WTC11 (cell line): ENCODE measurements around the gene ZNF492. TPM values are rescaled to one million over a fixed set of nuclear protein-coding genes. Genes with fewer than 3 reads are reported as not detected.

Source experiments
- ATAC-seq: fragments of 200-7000 bp; cut with Tn5 transposase; 2 replicates; pipeline ENCODE4 v1.10.0; 2021; ENCODE audit warnings: mild to moderate bottlenecking, moderate library complexity
- CTCF ChIA-PET: fragments of 300-600 bp; sonication (Branson Sonifier 250); formaldehyde crosslinking; loops from one replicate; lab custom pipeline; 2021; ENCODE audit warnings: antibody characterized with exemption; lab: Charles Lee
- POLR2A ChIA-PET: fragments of 350-600 bp; sonication (Branson Sonifier 250); formaldehyde crosslinking; loops from one replicate; lab custom pipeline; 2021; ENCODE audit warnings: antibody characterized with exemption; lab: Charles Lee
- DNase-seq: peaks from one replicate; pipeline ENCODE4 v3.0.0; 2021; ENCODE audit warnings: low spot score
- H3K27ac Mint-ChIP-seq: 2 replicates; pipeline ENCODE4 v1.8.0; 2021; ENCODE audit warnings: mixed read lengths
- H3K27me3 Mint-ChIP-seq: 2 replicates; pipeline ENCODE4 v1.8.0; 2021; ENCODE audit warnings: low read depth, mild to moderate bottlenecking, moderate library complexity, mixed read lengths
- H3K36me3 Mint-ChIP-seq: 2 replicates; pipeline ENCODE4 v1.8.0; 2021; ENCODE audit warnings: mixed read lengths
- H3K4me1 Mint-ChIP-seq: 2 replicates; pipeline ENCODE4 v1.8.0; 2022; ENCODE audit warnings: mixed read lengths
- H3K4me3 Mint-ChIP-seq: 2 replicates; pipeline ENCODE4 v1.8.0; 2021; ENCODE audit warnings: mild to moderate bottlenecking, moderate library complexity, mixed read lengths
- H3K9me3 Mint-ChIP-seq: 2 replicates; pipeline ENCODE4 v1.8.0; 2021; ENCODE audit warnings: mixed read lengths
- CREB1 ChIP-seq: sonication (generic); formaldehyde crosslinking; IDR thresholded peaks from 2 replicates; pipeline ENCODE4 v1.8.0; 2023; ENCODE audit warnings: mild to moderate bottlenecking, missing genetic modification reagents
- FOXJ3 ChIP-seq: sonication (generic); formaldehyde crosslinking; IDR thresholded peaks from 2 replicates; pipeline ENCODE4 v1.9.0; 2021; ENCODE audit warnings: missing genetic modification reagents, mild to moderate bottlenecking, borderline replicate concordance
- FOXK1 ChIP-seq: sonication (generic); formaldehyde crosslinking; IDR thresholded peaks from 2 replicates; pipeline ENCODE4 v1.8.0; 2022; ENCODE audit warnings: mild to moderate bottlenecking, moderate library complexity, missing genetic modification reagents
- GRHL2 ChIP-seq: fragments of 250-450 bp; sonication (Bioruptor Pico); IDR thresholded peaks from 2 replicates; pipeline ENCODE4 v1.8.0; 2022; ENCODE audit warnings: mild to moderate bottlenecking, moderate library complexity; ENCODE audit not compliant: insufficient replicate concordance, severe bottlenecking
- GTF2I ChIP-seq: fragments of 250-450 bp; sonication (Bioruptor Pico); conservative IDR thresholded peaks from 2 replicates; pipeline ENCODE4 v1.4.0; 2021; ENCODE audit warnings: mild to moderate bottlenecking
- JAZF1 ChIP-seq: fragments of 250-450 bp; sonication (Bioruptor Pico); IDR thresholded peaks from 2 replicates; pipeline ENCODE4 v1.9.0; 2021; ENCODE audit warnings: moderate library complexity, mild to moderate bottlenecking, inconsistent platforms
- KAT7 ChIP-seq: sonication (generic); formaldehyde crosslinking; IDR thresholded peaks from 2 replicates; pipeline ENCODE4 v1.8.1; 2023; ENCODE audit warnings: missing genetic modification reagents, mild to moderate bottlenecking, borderline replicate concordance
- MXD4 ChIP-seq: fragments of 250-450 bp; sonication (Bioruptor Pico); IDR thresholded peaks from 2 replicates; pipeline ENCODE4 v1.8.0; 2021; ENCODE audit warnings: mild to moderate bottlenecking, moderate library complexity, borderline replicate concordance
- MYBL2 ChIP-seq: sonication (generic); formaldehyde crosslinking; IDR thresholded peaks from 2 replicates; pipeline ENCODE4 v1.8.1; 2023; ENCODE audit warnings: mild to moderate bottlenecking, moderate library complexity, missing genetic modification reagents
- SP1 ChIP-seq: sonication (generic); formaldehyde crosslinking; conservative IDR thresholded peaks from 2 replicates; pipeline ENCODE4 v1.8.1; 2022; ENCODE audit warnings: missing genetic modification reagents
- TEAD4 ChIP-seq: sonication (generic); formaldehyde crosslinking; IDR thresholded peaks from 2 replicates; pipeline ENCODE4 v1.8.0; 2022; ENCODE audit warnings: mild to moderate bottlenecking, missing genetic modification reagents
- ZBTB21 ChIP-seq: sonication (generic); formaldehyde crosslinking; IDR thresholded peaks from 2 replicates; pipeline ENCODE4 v1.8.1; 2023; ENCODE audit warnings: mild to moderate bottlenecking, missing genetic modification reagents, borderline replicate concordance
- ZMAT4 ChIP-seq: fragments of 250-450 bp; sonication (Bioruptor Pico); IDR thresholded peaks from 2 replicates; pipeline ENCODE4 v1.9.0; 2021; ENCODE audit warnings: mild to moderate bottlenecking
- ZNF138 ChIP-seq: sonication (generic); formaldehyde crosslinking; conservative IDR thresholded peaks from 2 replicates; pipeline ENCODE4 v1.8.1; 2022; ENCODE audit warnings: mild to moderate bottlenecking, moderate library complexity, missing genetic modification reagents
- ZNF219 ChIP-seq: sonication (generic); formaldehyde crosslinking; IDR thresholded peaks from 2 replicates; pipeline ENCODE4 v1.8.0; 2023; ENCODE audit warnings: missing genetic modification reagents, mild to moderate bottlenecking, borderline replicate concordance
- ZNF232 ChIP-seq: sonication (generic); formaldehyde crosslinking; IDR thresholded peaks from 2 replicates; pipeline ENCODE4 v1.8.0; 2022; ENCODE audit warnings: mild to moderate bottlenecking, missing genetic modification reagents
- ZNF263 ChIP-seq: sonication (generic); formaldehyde crosslinking; IDR thresholded peaks from 2 replicates; pipeline ENCODE4 v1.8.1; 2022; ENCODE audit warnings: low read depth, mild to moderate bottlenecking, moderate library complexity, missing genetic modification reagents
- ZNF671 ChIP-seq: fragments of 250-450 bp; sonication (Bioruptor Pico); IDR thresholded peaks from 2 replicates; pipeline ENCODE4 v1.8.0; 2021; ENCODE audit warnings: mild to moderate bottlenecking
- total RNA-seq: library from RNA; stranded (reverse); gene quantifications from 3 replicates; pipeline ENCODE4 v1.2.3, GENCODE V29; 2021
- TF ChIP-seq, protein P1 (sequence below): sonication (generic); formaldehyde crosslinking; IDR thresholded peaks from 2 replicates; pipeline ENCODE4 v1.8.0; 2022; ENCODE audit warnings: mild to moderate bottlenecking, missing genetic modification reagents
- TF ChIP-seq, protein P2 (sequence below): fragments of 250-450 bp; sonication (Bioruptor Pico); IDR thresholded peaks from 2 replicates; pipeline ENCODE4 v1.9.0; 2021; ENCODE audit warnings: moderate library complexity, mild to moderate bottlenecking, inconsistent platforms, borderline replicate concordance
- TF ChIP-seq, protein P3 (sequence below): fragments of 200-600 bp; IDR thresholded peaks from 2 replicates; pipeline ENCODE4 v1.8.0; 2022; ENCODE audit warnings: antibody characterized with exemption
- TF ChIP-seq, protein P4 (sequence below): sonication (generic); formaldehyde crosslinking; IDR thresholded peaks from 2 replicates; pipeline ENCODE4 v1.8.1; 2023; ENCODE audit warnings: mild to moderate bottlenecking, missing genetic modification reagents, moderate library complexity
- TF ChIP-seq, protein P5 (sequence below): fragments of 250-450 bp; sonication (Bioruptor Pico); IDR thresholded peaks from 2 replicates; pipeline ENCODE4 v1.9.0; 2021; ENCODE audit warnings: mild to moderate bottlenecking
- TF ChIP-seq, protein P6 (sequence below): sonication (generic); formaldehyde crosslinking; IDR thresholded peaks from 2 replicates; pipeline ENCODE4 v1.8.0; 2022; ENCODE audit warnings: missing genetic modification reagents

Gene ZNF492
- total RNA-seq, 1 experiment from 2014 or later = 0.17 TPM

GRCh38 chr19:22617614-22618320 lies 16.4 kb upstream of the ZNF492 start (continued):
- no peak for TF ChIP-seq ZMAT4 (CRISPR knock-in tag)
- TF ChIP-seq, protein P1, sequence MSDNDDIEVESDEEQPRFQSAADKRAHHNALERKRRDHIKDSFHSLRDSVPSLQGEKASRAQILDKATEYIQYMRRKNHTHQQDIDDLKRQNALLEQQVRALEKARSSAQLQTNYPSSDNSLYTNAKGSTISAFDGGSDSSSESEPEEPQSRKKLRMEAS (CRISPR knock-in tag) = no peak
- no peak for TF ChIP-seq CREB1
- no peak for TF ChIP-seq ZNF671 (CRISPR knock-in tag)

- DNase-seq = no peak
- TF ChIP-seq ZNF671 (CRISPR knock-in tag) (no peak), ZNF232 (no peak)
- ChIA-PET CTCF (no interaction called here), POLR2A (no interaction called here)
- Mint-ChIP-seq H3K36me3 (peaks cover 46% of the 10 kb centered on the region), H3K9me3 (peaks cover 46% of the 10 kb centered on the region), H3K27ac (no peak overlapping the region), H3K4me3 (no peak overlapping the region), H3K27me3 (peaks cover 3% of the 10 kb centered on the region; the same call in 1 of the 2 replicates), H3K4me1 (no peaks in the 10 kb centered on the region)
- ATAC-seq = no peak
Measured at GRCh38 chr19:22619371-22619770, 14.8 kb upstream of the ZNF492 start.

DNA sequence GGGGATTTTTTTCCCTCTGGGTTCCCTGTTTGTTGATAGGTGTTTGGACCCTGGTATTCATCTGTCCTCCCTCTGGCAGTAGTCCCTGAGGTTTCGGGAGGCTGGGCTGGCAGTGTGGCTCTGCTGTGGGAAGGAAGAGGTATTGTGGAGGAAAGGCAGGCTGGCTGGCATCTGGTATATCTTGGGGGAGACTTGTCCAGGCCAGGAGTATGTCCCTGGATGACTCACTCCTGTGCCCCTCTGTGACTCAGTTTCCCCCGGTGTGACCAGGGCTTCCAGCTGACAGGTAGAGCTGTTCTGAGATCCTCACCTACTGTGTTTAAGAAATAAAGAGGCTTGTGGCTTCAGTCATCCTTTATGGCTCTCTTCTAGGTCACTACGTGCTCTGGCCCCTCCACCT lies 14.2 kb upstream of the ZNF492 start:
- Mint-ChIP-seq H3K36me3 (peaks cover 49% of the 10 kb centered on the region), H3K4me1 (no peaks in the 10 kb centered on the region), H3K9me3 (peaks cover 45% of the 10 kb centered on the region), H3K27ac (no peak overlapping the region), H3K27me3 (peaks cover 3% of the 10 kb centered on the region; the same call in 1 of the 2 replicates)
- no peak for DNase-seq
- POLR2A ChIA-PET = no interaction called here
- TF ChIP-seq KAT7 (CRISPR knock-in tag) = no peak
- TF ChIP-seq GRHL2 (CRISPR knock-in tag) = no peak
- TF ChIP-seq TEAD4 = no peak
- TF ChIP-seq ZNF219 (CRISPR knock-in tag) = no peak
- TF ChIP-seq JAZF1 (CRISPR knock-in tag) = no peak
- TF ChIP-seq, protein P2, sequence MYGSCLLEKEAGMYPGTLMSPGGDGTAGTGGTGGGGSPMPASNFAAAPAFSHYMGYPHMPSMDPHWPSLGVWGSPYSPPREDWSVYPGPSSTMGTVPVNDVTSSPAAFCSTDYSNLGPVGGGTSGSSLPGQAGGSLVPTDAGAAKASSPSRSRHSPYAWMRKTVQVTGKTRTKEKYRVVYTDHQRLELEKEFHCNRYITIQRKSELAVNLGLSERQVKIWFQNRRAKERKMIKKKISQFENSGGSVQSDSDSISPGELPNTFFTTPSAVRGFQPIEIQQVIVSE (CRISPR knock-in tag) = no peak
- TF ChIP-seq SP1 (CRISPR knock-in tag) = no peak
- TF ChIP-seq GTF2I (CRISPR knock-in tag) = no peak
- no peak for TF ChIP-seq FOXK1 (CRISPR knock-in tag)
- TF ChIP-seq, protein P3, sequence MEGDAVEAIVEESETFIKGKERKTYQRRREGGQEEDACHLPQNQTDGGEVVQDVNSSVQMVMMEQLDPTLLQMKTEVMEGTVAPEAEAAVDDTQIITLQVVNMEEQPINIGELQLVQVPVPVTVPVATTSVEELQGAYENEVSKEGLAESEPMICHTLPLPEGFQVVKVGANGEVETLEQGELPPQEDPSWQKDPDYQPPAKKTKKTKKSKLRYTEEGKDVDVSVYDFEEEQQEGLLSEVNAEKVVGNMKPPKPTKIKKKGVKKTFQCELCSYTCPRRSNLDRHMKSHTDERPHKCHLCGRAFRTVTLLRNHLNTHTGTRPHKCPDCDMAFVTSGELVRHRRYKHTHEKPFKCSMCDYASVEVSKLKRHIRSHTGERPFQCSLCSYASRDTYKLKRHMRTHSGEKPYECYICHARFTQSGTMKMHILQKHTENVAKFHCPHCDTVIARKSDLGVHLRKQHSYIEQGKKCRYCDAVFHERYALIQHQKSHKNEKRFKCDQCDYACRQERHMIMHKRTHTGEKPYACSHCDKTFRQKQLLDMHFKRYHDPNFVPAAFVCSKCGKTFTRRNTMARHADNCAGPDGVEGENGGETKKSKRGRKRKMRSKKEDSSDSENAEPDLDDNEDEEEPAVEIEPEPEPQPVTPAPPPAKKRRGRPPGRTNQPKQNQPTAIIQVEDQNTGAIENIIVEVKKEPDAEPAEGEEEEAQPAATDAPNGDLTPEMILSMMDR = no peak
- no peak for TF ChIP-seq MYBL2 (CRISPR knock-in tag)
- TF ChIP-seq ZNF263 = no peak
- TF ChIP-seq, protein P4, sequence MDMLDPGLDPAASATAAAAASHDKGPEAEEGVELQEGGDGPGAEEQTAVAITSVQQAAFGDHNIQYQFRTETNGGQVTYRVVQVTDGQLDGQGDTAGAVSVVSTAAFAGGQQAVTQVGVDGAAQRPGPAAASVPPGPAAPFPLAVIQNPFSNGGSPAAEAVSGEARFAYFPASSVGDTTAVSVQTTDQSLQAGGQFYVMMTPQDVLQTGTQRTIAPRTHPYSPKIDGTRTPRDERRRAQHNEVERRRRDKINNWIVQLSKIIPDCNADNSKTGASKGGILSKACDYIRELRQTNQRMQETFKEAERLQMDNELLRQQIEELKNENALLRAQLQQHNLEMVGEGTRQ = no peak
- TF ChIP-seq, protein P5, sequence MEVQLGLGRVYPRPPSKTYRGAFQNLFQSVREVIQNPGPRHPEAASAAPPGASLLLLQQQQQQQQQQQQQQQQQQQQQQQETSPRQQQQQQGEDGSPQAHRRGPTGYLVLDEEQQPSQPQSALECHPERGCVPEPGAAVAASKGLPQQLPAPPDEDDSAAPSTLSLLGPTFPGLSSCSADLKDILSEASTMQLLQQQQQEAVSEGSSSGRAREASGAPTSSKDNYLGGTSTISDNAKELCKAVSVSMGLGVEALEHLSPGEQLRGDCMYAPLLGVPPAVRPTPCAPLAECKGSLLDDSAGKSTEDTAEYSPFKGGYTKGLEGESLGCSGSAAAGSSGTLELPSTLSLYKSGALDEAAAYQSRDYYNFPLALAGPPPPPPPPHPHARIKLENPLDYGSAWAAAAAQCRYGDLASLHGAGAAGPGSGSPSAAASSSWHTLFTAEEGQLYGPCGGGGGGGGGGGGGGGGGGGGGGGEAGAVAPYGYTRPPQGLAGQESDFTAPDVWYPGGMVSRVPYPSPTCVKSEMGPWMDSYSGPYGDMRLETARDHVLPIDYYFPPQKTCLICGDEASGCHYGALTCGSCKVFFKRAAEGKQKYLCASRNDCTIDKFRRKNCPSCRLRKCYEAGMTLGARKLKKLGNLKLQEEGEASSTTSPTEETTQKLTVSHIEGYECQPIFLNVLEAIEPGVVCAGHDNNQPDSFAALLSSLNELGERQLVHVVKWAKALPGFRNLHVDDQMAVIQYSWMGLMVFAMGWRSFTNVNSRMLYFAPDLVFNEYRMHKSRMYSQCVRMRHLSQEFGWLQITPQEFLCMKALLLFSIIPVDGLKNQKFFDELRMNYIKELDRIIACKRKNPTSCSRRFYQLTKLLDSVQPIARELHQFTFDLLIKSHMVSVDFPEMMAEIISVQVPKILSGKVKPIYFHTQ (CRISPR knock-in tag) = no peak
- no peak for TF ChIP-seq MXD4
- no peak for TF ChIP-seq ZBTB21 (CRISPR knock-in tag)
- TF ChIP-seq, protein P6, sequence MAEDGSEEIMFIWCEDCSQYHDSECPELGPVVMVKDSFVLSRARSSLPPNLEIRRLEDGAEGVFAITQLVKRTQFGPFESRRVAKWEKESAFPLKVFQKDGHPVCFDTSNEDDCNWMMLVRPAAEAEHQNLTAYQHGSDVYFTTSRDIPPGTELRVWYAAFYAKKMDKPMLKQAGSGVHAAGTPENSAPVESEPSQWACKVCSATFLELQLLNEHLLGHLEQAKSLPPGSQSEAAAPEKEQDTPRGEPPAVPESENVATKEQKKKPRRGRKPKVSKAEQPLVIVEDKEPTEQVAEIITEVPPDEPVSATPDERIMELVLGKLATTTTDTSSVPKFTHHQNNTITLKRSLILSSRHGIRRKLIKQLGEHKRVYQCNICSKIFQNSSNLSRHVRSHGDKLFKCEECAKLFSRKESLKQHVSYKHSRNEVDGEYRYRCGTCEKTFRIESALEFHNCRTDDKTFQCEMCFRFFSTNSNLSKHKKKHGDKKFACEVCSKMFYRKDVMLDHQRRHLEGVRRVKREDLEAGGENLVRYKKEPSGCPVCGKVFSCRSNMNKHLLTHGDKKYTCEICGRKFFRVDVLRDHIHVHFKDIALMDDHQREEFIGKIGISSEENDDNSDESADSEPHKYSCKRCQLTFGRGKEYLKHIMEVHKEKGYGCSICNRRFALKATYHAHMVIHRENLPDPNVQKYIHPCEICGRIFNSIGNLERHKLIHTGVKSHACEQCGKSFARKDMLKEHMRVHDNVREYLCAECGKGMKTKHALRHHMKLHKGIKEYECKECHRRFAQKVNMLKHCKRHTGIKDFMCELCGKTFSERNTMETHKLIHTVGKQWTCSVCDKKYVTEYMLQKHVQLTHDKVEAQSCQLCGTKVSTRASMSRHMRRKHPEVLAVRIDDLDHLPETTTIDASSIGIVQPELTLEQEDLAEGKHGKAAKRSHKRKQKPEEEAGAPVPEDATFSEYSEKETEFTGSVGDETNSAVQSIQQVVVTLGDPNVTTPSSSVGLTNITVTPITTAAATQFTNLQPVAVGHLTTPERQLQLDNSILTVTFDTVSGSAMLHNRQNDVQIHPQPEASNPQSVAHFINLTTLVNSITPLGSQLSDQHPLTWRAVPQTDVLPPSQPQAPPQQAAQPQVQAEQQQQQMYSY (CRISPR knock-in tag) = no peak
- TF ChIP-seq ZNF138 (CRISPR knock-in tag) = no peak
- no peak for TF ChIP-seq FOXJ3 (CRISPR knock-in tag)
- TF ChIP-seq, all 79 proteins: peak for 0
- H3K4me3 Mint-ChIP-seq = no peak overlapping the region
- CTCF ChIA-PET = no interaction called here
- ATAC-seq = no peak
